Measurements from ENCODE around the gene ITPA.

DNA sequence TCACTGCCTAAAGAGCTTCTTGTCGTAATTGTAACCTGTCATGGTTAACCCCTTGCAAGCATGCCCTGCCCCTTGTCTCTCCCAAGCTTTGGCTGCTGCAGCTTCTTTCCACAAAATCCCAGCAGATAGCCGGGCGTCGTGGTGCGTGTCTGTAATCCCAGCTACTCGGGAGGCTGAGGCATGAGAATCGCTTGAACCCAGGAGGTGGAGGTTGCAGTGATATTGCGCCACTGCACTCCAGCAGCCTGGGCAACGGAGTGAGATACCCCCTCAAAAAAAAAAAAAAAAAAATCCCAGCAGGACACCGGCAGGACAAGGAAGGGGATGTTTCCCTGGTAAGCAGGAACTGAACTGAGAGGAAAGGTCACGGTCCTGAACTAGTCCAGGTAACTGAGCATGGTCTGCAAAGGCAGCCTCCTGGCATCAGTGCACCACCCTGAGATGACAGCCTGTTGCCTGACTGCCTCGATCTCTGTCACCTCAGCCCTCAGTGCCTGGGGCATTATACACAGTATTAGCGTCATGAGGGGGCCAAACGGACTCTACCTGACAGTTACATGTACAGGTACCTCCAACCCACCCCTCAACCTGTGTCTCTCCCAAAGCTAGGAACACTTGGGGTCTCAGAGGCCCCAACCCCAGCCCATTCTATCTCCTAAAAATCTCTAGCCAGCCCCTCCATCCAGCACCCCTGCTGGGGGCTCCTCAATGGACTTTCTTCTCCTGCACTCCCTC, 37.7 kb upstream of the ITPA start:
- TF ChIP-seq POLR2A (IDR thresholded peaks at IDR 0.05) (no peak), CTCF (IDR thresholded peaks at IDR 0.05) (no peak)
